Cardiac septum (tissue), 1 donor: ENCODE data around the gene BPI. TPM values are rescaled to one million over a fixed set of nuclear protein-coding genes. Genes with fewer than 3 reads are reported as not detected.
"Not testable (repeated sequence)": the region's sequence is repeated elsewhere in the genome, so short reads cannot be mapped to it uniquely, and the experiment has no call there.

ENCODE experiments used
- DNase-seq: peaks from one replicate; pipeline ENCODE4 v3.0.0-alpha.2; 2020; ENCODE audit warnings: low spot score
- intact Hi-C: fragments of 100-400 bp; cut with DNase I; formaldehyde crosslinking; loops from one replicate; pipeline ENCODE4 v1.14.0; 2022
- total RNA-seq: library from RNA; stranded (reverse); fragmentation: NEBNext Ultra II Directional; extraction: Animal tissue kit (Norgen Biotek cat#: 25700); gene quantifications from one replicate; pipeline ENCODE4 v1.2.1, GENCODE V29; 2021
- donor health status: DM: no; HTN: no; CAD: no.

Gene BPI
- total RNA-seq, 1 donor from 2014 or later, result 0.40 TPM

DNA sequence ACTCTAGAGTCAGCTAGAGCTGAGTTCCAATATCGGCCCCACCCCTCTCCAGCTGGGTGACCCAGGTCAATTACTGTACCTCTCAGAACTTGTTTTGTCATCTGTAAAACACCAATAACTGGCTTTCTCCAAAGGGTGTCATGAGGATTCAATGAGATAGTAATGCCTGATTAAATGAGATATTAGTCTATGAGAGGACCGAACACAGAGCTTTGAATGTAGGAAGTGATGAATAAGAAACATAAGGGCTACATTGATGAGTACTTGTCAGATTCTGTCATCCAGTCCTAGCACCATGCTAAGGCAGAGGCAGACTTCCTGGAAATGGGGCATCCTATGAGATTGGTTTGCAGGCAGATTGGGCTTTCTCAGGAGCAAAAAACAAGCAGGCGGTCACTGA lies 20.2 kb downstream of the BPI start:
- DNase-seq, result no peak
- intact Hi-C loops, result loop anchor here (5.0 kb wide), 2 partner anchors 102 to 267 kb away; no protein-coding TSS in a partner anchor

DNA sequence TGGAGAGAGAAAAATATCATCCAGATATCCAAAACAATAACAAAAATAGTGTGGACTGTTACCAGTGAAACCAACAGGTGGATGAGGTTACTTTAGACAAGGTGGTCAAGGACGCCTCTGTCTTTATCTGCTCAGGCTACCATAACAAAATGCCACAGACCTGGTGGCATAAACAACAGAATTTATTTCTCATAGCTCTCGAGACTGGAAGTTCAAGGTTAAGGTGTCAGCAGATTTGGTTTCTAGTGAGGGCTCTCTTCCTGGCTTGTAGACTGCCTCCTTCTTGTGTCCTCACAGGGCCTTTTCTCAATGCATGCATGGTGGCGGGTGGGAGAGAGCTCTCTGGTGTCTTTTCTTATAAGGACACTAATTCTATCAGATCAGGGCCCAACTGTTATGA lies 21.2 kb downstream of the BPI start:
- intact Hi-C loops, result no loop called here
- no peak for DNase-seq

DNA sequence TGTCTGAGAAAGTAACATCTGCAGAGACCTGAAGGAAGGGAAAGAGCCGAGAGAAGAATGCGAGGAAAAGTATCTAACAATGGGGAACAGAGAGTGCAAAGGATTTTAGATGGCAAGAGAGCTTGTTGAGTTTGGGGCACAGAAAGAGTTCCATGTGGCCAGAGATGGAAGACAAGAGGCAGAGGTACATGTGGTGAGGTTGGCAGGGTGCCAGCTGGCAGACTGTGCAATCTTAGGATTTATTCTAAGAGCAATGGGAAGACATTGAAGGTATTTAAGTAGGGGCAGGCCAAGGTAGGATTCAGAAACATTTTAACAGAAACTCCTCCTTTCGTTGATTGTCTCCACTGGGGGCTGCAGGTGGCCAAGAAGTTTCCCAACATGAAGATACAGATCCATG lies 21.9 kb downstream of the BPI start:
- DNase-seq, result no peak
- intact Hi-C loops, result no loop called here

DNA sequence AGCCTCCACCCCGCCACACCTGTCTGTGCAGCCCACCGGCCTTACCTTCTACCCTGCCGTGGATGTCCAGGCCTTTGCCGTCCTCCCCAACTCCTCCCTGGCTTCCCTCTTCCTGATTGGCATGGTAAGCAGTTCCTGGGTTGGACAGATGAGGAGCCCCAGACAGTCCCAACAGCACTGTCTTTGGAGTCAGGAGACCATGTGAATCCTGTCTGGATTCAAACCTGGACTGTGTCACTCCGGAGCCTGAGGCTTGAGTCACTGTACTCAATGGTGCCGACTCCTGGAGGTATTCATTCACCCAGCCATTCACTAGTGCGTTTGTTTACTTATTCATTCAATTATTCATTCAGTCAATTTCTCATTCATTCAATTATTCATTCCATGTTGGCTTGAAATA lies 22.4 kb downstream of the BPI start:
- intact Hi-C loops, result no loop called here
- DNase-seq, result no peak

DNA sequence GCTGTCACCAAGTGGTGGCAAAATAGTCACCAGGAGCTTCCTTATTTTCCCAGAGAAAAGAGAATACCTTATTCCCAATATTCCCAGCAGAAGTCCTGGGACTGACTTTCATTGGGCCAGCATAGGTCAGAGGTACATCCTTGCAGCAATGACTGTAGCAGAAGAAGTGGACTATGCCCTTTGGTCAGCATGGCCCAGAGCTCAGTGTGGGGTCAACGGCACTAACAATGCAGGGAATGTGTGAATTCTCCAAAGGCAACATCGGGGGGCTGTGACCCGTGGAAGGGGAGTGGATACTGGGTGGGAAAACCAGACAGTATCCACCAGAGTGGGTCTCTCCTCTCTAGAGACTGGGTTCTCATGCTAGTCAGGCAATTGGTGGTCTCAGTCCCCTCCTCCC lies 26.7 kb downstream of the BPI start:
- no peak for DNase-seq
- intact Hi-C loops, result no loop called here

DNA sequence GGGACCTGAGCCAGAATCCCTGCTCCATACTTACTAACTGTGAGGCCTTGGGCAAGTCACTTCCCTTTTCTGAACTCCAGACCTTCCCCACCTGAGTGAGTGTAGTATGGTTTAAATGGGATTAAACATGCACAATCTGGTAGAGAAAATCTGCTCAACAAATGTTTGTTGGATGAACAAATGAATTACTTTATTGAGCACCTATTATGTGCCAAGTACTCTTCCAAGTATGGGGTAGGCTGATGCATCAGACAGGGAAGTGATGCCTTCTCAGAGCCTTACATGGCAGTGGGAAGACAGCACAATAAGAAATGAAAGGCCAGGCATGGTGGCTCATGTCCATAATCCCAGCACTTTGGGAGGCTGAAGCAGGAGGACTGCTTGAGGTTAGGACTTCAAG lies 27.3 kb downstream of the BPI start:
- no peak for DNase-seq
- intact Hi-C loops, result no loop called here

DNA sequence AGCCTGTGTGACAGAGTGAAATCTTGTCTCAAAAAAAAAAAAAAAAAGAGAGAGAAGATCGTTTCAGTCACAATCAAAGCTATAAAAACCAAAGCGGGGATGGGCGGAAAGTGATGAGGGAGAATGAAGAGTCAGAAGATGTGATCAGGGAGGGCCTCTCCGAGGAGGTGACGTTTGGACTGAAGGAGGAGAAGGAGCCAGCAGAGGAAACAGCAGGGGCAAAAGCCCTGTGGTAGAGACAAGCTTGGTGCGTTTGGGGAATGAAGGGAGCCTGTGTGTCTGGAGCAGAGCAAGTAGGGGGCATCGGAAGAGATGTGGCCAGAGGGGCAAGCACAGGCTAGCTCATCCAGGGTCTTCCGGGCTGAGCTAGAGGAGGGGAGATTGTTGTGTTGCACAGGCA lies 27.9 kb downstream of the BPI start:
- intact Hi-C loops, result no loop called here
- no peak for DNase-seq

DNA sequence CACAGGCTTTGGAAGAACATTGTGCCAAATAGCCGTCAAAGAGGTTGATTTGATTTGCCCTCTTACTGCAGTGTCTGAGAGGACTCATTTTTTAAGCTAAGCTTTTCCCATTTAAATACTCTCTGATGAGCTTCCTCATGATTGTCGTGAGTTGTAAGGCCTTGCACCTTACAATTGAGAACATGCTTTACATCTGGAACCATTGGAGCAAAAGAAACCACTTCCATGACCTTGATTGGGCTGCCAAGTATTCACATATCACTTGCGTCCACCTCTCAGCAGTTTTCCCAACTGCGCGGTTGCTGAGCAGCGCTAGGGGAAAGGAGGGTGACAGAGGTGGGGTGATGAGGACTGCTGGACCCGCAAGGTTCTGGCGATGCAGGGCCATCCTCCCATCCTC lies 30.1 kb downstream of the BPI start:
- no peak for DNase-seq
- intact Hi-C loops, result no loop called here

DNA sequence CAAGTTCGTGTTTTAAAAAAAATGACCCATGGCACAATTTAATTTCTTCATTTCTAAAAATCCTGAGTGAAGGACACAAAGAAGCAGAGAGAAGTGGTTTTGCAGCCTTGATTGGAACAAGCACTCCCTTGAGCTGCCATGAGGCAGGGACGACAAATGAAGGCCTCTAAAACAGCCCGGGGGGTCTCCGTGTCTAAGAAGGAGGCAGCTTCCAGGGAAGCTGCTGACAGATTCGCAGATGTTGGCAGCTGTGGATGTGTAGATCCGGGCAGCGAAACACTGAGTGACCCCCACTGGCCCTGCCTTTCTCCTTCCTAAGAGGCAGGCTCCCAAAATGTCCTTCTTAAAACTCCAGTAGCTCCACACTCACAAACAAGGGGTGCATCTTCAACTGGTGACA lies 32.8 kb downstream of the BPI start:
- intact Hi-C loops, result no loop called here
- DNase-seq, result no peak

DNA sequence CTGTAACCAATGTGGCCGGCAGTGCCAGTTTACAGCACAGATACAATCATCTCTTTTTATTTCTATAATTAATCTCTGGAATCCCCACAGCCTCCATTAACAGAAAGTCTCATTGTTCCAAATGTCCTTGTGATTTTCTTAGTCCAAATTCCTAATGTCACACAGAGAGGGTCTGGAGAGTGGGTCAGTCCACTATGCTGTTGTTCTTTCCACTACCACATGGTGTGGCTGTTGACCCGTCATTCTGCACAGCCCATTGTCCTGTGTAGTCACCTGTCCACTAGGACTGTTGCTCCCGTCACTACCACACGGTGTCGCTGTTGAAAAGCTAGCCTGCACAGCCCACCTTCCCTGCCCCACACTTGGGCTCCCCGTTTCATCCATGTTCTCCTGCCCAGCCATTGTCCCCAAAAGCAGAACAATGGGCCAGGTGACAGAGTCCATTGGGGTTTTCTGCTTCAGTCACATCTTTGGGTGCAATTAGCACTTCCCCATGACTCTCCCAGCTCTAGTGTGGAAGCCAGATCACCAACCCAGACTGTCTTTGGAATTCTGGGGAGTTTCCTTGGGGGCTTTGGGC lies 33.7 kb downstream of the BPI start:
- intact Hi-C loops, result no loop called here
- no peak for DNase-seq

DNA sequence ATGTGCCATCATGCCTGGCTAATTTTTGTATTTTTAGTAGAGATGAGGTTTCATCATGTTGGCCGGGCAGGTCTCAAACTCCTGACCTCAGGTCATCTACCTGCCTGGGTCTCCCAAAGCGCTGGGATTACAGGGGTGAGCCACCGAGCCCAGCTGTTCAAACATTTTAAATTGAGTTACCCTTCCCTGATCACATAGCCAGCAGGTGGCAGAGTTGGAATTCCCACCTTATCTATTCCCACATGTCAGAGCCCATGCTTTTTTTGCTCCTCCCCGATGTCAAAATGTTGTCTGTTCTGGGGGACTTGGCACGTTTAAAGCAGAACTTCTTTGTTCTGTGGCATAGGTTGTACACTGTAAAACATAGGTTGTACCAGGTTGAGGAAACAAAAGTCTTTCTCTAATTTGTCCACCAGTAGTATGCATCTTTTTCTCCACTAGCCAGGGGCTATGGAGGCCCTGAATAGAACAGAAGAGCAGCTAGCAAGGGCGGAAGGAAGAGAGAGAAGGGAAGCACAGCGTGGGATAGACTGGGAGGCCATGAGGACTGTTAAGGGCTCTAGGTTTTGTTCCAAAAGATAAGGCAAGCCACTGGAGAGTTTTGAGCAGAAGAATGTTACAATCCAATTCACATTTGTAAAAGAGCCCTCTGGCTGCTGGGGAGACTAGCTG lies 35.0 kb downstream of the BPI start:
- no peak for DNase-seq
- intact Hi-C loops, result no loop called here

DNA sequence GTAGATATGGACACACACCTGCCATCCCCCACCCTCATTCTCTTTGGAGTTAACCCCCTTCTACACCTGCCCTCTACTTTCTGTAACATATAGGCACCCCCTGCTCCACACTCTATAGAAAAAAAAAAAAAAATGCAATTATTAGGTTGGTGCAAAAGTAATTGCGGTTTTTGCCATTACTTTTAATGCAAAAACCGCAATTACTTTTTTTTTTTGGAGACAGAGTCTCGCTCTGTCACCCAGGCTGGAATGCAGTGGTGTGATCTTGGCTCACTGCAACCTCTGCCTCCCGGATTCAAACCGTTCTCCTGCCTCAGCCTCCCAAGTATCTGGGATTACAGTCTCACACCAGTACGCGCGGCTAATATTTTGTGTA lies 35.6 kb downstream of the BPI start:
- intact Hi-C loops, DNase-seq: not testable (repeated sequence)

DNA sequence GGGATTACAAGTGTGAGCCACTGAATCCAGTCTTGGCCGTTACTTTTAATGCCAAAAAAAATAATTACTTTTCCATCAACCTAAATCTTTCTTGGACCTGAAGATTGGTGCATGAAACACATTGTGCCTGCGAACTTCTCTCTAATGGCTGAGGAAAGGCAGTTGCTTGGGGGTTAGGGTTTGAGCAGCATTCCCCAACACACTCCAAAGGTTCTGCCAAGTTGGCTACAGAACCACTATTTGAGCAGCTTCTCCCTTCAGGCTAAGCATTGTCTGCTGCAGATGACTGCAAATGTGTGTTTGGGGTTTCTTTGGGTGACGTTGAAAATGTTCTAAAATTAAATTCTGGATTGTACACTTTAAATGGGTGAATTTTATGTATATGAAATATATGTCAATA lies 36.0 kb downstream of the BPI start:
- no peak for DNase-seq
- intact Hi-C loops, result loop anchor here (5.0 kb wide), 1 partner anchor 67 kb away; no protein-coding TSS in a partner anchor

DNA sequence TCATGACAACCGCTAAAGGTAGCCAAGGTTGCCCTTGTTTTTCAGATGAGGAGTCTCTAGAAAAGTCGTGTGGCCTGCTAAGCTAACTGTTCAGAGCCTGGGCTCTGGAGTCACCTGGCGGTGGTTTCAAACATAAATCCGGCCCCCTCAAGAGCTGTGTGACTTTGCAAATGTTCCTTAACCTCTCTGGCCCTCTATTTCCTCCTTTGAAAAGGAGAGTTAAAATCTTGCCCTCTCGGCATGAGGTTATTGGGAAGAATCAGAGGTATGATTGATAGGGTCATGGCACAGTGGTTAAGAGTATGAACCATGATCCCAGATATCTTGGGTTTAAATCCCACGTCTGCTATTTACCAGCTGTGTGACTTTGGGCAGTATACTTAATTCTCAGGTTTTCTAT lies 36.7 kb downstream of the BPI start:
- intact Hi-C loops, result loop anchor here (5.0 kb wide), 1 partner anchor 67 kb away; no protein-coding TSS in a partner anchor

DNA sequence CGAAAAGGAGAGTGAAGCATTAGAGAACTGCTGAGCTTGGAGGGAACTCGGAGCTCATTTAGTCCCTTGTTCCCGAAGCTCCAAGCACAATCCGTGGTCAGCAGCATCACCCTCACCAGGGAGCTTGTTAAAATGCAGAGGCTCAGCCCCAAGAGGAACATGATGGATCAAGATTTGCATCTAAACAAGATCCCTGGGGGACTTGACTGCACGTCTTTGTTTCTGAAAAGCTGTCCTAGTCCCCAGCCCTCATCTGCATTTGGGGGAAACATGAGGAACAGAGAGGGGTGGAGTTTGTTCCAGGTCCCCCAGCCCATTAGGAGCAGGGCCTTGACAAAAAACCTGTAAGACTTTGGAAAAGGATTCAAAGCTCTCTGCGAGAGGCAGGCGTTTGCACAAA lies 38.3 kb downstream of the BPI start:
- intact Hi-C loops, result loop anchor here (5.0 kb wide), 1 partner anchor 65 kb away; no protein-coding TSS in a partner anchor
- no peak for DNase-seq

More for the DNA sequence above, 36.7 kb downstream of the BPI start:
- DNase-seq, result no peak

DNA sequence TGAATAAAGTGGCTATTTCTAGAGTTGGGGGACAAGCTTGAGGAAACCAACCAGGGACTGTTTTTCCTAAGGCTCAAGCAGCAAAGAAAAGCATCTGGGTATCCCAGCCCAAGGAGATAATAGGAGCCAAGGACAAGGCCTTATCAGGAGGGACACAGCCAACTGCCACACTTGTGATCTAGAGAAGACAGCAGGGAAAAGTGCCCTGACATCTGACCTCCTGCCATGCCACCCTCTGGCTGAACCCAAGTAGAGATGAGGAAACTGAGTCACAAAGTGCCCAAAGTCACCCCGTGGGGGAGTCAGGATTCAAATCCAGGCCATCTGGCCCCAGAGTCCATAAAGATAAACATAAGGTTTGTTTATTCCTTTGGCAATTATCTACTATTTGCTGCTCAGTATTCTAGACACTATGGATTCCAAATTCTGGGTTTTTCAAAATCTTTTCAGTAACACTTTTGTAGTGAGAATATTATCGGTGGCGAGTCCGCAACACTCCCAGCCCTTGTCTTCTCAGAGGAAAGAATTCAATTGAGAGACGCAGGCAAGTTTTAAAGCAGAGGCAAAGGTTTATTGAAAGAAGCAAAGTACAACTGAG lies 38.9 kb downstream of the BPI start:
- intact Hi-C loops, result loop anchor here (5.0 kb wide), 1 partner anchor 64 kb away; no protein-coding TSS in a partner anchor
- no peak for DNase-seq

DNA sequence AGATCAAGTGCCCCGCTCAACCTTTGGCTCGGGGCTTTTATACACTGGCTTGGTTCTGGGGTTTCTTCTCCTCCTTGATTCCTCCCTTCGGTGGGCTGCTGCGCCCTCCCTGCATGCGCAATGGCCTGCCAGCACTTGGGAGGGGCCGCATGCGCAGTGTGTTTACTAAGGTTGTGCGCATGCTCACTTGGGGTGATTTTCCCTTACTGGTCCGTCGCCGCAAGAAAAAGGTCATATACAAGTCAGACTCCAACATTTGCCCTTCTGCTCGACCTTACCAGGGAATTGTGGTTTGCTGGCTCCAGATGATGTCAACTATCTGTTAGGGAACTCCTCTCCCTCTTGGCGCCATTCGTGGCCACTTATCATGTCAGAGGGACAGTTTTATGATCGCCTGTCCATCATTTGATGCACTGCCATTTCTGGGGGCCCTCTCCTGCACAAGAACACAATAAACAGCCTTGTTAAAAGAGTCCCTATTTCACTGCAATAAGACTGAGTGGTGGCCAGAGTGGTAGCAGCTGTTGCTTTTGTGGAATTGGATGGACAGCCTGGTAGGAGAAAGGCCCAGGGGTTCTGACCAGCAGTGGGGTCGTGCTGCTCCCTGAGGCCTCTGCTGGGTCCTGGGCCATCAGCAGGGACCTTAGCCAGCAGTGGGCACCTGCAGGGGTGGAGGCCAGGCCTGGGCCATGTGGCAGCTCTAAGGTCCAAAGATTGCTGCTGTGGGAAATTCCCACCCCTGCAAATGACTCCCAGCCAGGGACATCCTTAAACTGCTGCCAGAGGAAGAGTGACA lies 39.6 kb downstream of the BPI start:
- intact Hi-C loops, result loop anchor here (5.0 kb wide), 1 partner anchor 64 kb away; no protein-coding TSS in a partner anchor
- DNase-seq, result no peak

DNA sequence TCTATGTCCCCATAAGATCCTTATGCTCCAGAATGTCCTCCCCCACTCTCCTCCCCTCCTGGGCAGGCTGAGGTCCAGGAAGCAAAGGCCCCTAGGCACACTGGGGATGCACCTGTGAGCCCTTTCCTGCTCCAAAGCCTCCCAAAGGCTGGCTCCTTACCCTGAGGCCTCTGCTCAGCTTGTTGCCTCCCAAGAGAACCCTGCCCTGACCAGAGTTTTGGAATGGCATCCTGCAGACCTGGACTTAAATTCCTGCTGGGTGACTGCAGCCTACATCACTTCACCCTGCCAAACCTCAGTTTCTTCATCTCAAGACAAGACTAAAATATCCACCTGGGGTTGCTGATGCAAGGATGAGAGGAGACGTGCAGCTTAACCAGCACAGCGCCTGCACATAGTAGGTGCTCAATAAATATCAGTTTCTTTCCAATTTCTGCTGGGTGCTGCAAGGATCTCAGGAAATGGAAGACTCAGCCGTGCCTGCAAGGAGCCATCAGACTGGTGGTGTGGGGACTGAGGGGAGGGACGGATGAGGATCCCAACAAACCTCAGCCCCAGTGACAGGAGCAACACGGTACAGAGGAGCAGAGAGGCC lies 40.2 kb downstream of the BPI start:
- no peak for DNase-seq
- intact Hi-C loops, result loop anchor here (5.0 kb wide), 1 partner anchor 63 kb away; no protein-coding TSS in a partner anchor

DNA sequence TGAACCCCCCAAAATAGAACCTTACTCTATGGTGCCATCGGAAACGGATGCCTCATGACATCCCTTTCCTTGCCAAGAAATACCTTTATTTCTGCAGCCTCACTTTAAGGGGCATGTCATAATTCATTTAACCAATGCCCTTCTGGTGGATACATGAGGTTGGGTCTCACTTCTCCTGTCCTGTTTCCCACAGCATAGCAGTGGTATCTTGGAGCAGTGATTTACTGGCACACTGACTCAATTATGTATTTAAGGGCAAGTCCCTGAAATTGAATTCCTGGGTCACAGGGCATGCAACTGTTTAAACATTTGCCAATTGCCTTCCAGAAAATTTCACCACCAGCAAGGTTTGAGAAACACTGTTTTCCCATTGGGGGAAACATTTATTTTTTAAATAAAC lies 41.7 kb downstream of the BPI start:
- DNase-seq, result no peak
- intact Hi-C loops, result no loop called here

DNA sequence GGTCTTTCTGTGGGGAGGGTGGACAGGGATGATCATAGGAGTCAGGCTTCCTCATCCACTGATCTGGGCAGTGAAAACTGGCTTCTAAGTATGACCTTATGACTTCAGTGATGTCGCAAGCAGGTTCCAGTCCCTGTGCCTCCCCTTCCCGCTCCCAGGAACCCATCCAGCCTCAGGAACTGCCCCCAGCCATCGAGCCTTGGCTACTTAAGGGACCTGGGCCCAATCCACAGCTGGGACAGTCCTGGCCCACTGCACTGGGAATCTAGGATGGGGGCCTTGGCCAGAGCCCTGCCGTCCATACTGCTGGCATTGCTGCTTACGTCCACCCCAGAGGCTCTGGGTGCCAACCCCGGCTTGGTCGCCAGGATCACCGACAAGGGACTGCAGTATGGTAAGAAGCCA lies 42.3 kb downstream of the BPI start, which contains the start of gene LBP:
LBP (plus strand) TSS at position 236 of the 405 bp plus-strand sequence; CDS start at position 271, 35 bp downstream.
- no peak for DNase-seq

More for the DNA sequence above, 42.3 kb downstream of the BPI start, which contains the start of gene LBP:
- intact Hi-C loops, result no loop called here
